ENCODE data around the gene MAGOH.
A peak's percentile ranks its signal among the peaks of the same experiment; 100 is the strongest.

The MAGOH gene

DNA sequence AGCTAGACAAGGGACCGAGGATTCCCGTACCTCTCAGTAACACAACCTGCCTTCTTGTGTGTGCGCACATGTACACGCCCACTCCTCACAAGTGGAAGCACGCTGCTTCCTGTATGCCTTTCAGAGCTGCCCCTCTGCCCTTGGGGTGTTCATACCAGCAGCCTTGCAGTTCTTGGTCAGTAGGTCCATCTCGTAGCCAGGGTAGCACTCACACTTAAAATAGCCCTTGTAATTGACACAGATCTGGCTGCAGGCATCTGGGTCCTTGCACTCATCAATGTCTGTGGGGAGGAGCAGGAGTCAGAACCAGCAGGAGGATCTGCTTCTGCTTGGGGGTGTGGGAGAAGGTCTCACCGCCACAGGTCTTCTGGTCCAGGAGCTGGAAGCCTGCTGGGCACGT, 32.6 kb upstream of the MAGOH start:
- DNase-seq (ENCODE audit: low read depth, low spot score) = no peak

DNA sequence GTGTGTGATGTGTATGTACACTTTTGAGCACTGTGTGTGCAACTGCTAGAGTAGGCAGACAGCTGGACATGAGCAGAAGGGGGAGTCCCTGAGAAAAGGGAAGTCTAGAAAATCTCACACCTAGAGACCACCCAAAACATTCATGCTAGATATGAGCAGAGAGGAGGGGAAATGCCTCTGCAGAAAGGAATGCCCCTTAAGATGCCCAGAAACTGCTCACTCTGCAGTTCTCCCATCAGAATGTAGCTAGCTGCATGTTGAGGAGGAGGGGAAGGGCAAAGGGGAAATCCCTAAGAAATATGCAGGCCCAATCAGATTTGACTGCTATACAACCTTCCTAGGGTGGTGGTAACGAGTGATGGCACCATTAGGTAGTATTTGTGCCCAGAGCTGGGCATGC, 31.8 kb upstream of the MAGOH start:
- DNase-seq (ENCODE audit: low read depth, low spot score) = no peak

DNA sequence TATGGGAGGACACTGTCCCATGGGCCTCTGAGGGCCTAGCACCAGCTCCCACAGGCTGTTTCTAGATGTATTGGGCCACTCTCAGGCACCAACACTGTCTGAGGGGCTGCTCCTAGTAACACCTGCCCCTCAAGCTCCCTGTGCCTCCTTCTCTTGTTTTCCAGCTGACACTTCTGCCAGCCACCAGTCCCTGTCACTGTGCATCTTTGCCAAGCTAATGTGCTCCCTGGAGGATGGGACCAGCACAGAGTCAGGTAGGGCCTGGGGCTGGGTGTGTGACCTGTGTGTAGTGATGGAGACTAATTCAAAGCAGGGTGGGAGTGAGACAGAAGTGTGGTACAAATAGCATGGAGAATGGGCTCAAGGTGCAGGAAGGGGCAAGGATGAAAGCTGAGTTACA, 29.4 kb upstream of the MAGOH start:
- no peak for DNase-seq (ENCODE audit: low read depth, low spot score)

DNA sequence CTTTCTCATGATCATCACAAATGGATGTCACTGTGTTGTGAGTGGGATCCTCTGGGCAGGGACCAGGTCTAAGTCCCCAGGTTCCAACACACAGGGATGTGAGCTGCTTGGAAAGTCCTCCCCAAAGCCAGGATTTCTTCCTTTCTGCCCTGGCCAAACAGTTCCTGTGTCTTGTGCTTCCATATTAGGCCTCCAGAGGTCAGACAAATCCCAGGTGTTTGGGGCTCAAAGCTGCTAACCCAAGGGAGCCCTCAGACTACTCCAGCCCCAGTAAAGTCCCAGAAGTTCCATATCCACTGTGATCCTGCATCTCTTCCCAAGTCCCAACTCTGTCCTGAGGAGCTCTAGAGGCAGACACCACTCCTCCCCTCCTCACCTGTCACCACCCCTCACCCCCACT, 27.7 kb upstream of the MAGOH start:
- DNase-seq (ENCODE audit: low read depth, low spot score) = peak; percentile 27

DNA sequence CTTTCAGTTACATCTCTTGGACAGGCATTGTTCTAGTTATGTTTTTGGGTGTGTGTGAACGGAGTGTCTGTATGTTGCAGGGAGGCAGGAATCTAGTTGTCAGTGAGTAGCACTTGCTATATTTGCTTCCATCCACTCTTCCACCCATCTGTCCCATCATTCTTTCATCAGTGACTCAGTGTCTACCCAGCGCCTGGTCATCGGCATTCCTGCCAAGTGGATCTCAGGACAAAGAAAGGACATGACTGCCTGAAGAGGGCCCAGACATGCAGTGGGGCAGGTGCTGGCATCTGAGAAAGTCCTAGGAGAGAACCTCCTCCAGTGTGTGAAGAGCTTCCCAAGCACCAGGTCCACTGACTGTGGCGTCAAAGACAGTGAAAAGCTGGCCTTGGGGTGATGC, 27.3 kb upstream of the MAGOH start:
- no peak for DNase-seq (ENCODE audit: low read depth, low spot score)

DNA sequence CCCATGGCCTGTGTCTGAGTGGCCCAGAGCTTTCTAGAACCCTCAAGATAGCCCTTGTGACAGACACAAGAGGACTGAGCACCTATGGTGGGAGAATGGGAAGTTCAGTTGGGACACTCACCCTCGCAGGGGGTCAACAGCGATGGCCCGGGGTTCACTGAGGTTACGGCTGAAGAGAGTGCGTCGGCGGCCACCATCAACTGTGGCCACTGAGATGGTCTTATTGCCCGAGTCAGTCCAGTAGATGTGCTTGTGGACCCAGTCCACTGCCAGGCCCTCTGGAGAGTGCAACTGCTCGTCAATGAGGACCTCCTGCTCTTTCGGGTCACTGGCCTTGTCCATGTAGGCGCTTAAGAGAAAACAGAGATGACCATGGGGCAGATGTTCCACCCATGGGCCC, 25.7 kb upstream of the MAGOH start:
- no peak for DNase-seq (ENCODE audit: low read depth, low spot score)

DNA sequence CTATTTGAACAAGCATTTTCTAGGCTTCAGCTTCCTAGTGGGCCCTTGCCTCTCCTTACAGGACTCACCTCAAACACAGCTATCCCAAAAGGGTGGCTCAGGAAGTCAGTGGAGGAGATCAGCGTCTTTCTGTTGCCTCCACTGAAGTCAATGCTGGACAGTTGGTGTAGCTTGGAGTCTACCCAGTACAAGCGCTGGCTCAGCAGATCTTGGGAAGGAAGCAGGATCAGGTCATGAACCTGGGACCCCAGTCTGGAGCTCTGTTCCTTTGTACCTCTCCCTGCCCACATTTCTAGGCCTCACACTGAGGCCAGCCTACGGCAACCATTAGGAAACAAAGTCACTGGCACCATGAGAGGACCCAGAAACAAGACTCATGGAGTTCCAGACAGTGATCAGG, 23.7 kb upstream of the MAGOH start:
- DNase-seq (ENCODE audit: low read depth, low spot score) = no peak

DNA sequence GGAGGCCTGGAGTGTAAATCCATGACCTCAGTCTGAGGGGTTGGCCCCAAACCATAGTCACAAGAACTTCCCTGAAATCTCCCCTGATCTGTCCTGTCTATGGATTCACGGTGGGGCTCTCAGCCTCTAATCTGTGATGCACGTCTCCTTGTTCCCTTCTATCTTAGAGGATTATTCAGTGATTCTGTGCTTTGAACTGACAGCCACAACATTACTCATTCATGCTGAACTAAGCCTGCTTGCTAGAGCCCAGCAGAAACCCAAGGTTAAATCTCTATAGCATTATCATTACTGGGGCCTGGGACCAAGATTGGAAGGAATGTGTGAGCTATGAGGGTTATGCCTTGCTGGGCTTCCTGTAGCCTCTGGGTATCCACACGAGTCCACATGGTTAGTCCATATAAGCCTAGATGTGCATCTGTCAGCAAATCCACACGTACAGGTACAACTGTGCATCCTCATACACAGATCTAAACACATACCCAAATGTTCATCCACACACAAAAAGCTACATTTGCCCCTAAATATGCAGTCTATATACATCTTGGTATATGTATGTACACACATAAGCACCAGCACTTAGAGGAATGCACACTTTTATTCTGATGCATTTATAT, 22.4 kb upstream of the MAGOH start:
- DNase-seq (ENCODE audit: low read depth, low spot score) = no peak

DNA sequence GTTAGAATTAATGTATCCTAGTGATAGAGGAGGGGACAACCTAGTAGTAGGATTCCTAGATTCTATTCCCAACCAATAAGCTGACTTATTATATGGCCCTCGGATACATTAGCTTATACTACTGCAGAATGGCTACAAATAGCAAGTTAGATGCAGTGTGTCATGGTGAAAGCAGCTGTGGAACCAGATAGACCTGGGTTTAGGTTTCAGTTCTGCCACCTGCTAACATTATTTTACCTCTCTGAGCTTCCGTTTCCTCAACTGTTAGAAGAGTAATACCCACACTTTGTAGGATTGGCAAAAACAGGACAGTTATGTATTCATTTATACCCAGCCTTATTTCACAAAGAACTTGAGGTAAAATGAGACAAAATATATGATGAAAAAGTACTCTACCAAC, 21.6 kb upstream of the MAGOH start:
- no peak for DNase-seq (ENCODE audit: low read depth, low spot score)

DNA sequence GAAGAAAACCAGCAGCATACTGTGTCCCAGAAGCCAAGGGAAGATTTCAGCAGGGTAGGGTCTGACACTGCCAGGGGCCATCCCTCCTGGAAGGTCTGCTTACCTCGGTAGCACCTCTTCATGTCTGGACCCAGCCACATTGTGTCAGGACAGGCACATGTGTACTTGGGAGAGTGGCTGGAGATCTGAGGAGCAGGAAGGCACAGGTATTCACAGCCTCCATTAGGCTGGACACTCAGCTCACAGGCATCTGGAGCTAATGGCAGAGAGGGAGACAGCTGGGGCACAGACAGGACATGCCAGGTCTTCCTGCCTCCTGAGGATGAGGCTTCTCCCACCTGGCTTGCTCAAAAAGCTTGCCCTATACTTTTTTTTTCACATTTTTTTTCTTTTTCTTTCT, 19.9 kb upstream of the MAGOH start:
- DNase-seq (ENCODE audit: low read depth, low spot score) = no peak

DNA sequence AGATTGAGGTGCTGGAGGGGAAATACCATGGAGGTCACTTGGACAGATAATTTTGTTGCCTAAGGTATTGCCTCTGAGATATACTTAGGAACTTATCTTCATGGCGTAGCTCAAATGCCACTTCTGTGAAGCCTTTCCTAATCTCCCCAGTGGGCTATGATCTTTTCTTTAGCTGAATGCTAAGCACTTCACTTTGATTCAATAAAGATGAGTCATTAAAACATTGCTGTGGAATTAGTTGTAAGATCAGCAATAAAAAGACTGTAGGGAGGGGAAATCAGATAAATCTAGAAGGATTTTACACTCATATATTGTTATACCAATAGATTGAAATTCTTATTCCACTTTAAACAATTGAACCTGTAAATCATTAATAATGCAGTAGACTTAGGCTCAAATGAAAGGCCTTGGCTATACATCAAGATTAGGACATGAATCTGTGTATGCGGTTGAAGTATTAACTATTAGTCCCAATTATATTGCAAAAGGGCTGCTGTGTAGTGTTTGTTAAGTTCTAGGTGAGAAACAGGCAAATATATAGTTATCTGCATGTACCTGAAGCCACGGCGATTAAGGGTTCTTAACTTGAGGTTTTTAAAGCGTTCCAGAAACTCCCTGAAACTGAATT, 19.2 kb upstream of the MAGOH start:
- no peak for DNase-seq (ENCODE audit: low read depth, low spot score)

DNA sequence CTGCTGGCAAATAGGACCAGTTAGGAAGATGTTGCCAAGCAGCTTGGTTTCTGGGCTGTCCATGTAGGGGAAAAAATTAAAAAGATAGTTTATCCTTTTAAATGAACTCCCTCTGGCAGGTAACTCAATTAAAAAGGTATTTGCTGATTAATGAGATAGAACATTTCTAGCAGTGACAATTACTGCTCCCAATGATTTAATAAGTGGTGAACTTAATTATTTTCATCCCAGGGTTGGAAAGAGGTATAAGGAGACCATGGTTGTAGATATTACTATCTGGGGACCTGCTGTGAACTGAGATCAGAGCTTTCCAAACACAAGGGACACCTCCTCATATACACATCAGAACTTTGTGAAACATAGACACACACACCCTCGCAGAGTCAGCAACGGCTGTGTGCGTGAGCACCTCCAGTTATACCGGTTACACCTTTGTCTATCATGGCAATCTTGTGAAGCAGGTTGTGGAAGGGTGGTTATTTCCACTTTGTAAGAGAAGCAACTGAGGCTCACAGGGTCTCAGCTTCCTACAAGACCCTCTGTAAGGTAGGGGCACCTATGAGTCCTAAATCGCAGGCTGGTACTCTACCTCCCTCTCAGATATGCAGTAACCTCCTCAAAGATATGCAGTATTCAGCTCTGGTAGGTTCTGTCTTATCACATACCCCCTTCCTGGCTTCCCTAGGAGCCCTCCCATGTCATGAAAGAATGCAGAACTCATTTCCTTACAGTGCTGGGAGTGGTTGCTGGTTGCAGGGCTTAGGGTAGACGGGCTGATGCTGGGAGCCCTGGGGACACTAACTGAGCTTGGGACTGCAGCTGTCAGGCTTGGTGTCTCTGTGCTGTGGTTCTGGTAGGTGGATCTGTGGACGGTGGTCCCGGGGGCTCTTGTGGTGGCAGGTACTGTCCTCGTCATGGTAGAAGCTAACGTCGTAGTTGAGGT, 18.5 kb upstream of the MAGOH start:
- DNase-seq (ENCODE audit: low read depth, low spot score) = no peak

DNA sequence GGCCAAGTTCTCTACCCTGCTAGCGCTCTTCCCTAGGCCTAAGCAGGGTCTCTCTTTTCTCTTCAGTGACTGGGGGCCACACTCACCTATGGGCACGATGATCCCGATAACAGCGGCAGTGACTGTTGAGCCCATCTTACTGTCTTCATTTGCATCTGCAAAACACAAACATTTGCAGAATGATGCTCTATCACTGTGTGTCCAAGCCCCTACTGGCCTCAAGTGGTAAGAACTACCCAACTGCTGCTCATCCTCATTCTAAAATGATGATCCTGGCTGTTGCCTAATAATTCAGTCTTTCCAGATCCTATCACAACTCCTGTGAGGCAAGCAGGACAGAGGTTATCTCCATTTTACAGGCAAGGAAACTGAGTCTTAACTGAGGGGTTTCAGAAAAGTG, 16.7 kb upstream of the MAGOH start:
- DNase-seq (ENCODE audit: low read depth, low spot score) = no peak

DNA sequence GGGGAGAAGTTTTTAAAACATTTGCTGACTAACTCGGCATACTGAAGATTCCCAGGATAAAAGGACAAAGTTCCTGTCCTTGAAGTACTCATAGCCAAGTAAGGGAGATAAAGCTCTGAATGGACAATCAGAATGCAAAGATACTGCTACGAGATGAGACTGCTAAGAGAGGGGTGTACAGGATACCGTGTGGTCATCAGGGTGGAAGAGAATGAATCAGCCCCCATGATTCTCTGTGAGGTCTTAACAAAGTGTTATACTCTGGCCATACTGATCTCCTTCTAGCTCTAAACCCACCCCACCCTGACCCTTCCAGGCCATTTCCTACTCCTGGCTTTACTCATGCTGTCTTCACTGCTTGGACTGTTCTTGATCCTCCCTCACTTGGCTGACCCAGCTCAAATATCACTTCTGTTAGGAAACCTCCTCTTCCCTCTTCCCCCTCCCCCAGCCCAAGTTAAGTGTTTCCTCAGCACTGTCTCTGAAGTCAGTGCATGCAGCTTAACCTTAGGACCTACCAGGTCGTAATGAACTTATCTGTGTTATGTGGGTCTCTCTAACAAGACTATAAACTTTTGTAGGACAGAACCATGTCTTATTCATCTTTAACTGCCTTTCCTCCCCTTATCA, 15.8 kb upstream of the MAGOH start:
- DNase-seq (ENCODE audit: low read depth, low spot score) = no peak

DNA sequence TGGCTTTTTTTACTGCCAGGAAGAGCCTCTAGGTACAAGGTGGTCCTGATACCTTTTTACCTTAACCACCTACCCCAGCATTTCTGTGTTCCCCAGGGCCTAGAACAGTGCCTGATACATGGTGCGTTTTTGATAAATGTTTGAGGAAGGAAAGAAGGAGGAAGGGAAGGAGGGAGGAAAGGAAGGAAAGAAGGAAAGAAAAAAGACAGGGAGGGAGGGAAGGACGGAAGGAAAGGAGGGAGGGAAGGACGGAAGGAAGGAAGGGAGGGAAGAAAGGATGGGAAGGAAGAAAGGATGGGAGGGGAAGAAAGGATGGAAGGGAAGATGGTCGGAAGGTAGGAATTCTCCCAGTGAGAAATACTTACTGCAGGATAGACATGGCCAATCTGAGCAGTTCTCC, 12.0 kb upstream of the MAGOH start:
- no peak for DNase-seq (ENCODE audit: low read depth, low spot score)

DNA sequence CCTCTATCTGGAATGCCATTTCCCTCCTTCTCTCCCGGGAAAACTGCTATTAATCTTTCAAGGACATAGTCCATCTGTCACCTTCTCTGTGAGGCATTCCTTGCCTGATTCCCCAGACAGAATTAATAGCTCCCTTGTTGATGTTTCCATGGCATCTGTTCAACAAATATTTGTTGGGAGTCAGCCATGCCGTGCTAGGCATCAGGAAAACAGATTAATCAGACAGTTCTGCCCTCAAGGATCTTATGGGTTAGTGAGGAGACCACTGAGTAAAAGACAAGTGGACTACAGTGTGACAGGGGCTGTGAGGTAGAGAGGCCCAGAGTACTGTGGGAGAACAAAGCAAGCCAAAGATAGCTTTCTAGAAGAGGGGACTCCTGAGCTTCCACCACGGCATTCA, 11.4 kb upstream of the MAGOH start:
- no peak for DNase-seq (ENCODE audit: low read depth, low spot score)

DNA sequence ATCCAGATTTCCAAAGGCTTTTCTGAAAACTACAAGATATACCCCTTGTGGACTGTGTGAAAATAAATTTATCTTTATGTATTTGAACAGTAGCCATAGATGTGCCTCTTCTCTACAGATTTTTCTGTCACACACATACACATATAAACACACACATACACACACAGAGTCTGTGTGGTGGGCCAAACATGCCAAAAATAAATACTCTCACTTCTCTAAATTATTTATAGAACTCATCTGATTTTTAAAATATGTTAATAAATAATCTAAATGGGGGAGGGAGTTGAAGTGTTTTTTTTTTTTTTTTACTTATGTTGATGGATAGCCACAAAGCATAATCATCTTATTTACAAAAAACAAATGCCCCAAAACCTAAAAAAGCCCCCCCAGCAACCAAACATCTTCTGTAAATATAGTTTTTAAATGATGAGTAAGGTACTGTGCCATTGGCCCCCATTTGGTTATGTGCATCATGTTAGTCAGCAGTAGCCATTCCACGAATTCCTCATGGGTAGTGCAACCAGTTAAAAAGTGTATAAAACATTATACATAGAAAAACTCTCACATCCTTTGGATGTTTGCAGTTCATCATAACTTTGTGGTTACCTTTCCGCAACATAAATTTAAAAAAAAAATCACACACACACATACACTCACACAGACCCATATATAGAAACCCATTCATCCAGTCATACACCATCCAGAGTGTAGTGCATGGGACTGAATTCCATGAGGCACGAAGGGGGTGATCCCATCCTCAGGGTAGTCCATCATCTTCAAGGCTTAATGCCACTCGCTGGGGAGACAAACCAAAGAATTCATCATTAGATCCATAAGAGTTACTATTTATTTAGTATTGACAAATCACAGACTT, 8.2 kb upstream of the MAGOH start:
- peak; percentile 66 for DNase-seq (ENCODE audit: low read depth, low spot score)

DNA sequence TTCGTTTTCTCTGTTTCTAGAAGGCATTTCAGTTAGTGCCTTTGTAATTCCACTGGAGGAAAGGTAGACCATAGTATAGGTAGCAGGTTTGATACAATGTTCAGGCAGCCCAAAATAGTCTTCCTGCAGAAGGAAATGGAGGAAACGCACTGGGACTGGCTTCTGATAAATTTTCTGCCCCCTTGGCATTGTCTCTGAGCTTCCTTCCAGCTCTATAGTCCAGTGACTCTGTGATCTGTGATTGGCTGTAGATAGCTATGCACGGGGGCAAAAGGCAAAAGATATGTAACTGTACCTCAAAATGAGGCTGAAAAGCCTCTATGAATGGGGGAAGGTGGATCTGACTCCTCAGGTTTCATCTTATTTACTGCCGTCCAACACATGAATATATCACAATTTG, 5.8 kb upstream of the MAGOH start:
- DNase-seq (ENCODE audit: low read depth, low spot score) = no peak

DNA sequence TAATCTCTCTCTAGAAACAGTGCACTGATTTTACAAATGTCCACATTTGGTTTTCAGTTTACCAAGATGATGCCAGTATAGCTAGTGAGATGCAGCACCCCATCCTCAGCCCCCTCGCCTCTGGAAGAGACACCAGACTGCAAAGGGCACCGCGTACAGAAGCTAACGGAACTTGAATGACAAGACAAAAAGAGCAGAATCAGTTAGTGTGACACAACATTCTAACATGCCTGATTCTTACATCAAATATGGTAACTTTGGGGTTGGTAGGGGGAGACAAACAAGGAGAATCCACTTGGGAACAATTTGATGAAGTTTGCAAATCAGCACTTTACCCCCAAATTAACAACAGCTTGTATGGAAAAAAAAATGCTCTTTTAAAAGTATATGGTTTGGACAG, 4.1 kb upstream of the MAGOH start:
- no peak for DNase-seq (ENCODE audit: low read depth, low spot score)

DNA sequence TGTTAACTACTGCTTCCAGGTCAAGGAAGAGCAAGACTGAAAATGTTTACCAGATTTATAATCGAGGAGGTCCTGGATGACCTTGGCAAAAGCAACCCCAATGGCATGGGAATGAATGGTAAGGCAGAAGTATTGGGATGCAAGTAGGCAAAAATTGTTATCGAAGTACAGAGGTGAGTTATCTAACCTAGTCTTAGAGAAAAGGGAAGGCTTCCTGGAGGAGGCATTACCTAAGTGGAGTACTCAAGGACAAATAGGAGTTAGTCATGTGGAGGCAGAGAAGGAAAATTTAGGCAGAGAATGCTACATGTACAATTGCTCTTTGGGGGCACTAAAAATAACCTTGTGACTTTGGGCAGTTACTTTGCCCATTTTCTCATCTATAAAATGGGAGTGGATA, 3.5 kb upstream of the MAGOH start:
- DNase-seq (ENCODE audit: low read depth, low spot score) = no peak

DNA sequence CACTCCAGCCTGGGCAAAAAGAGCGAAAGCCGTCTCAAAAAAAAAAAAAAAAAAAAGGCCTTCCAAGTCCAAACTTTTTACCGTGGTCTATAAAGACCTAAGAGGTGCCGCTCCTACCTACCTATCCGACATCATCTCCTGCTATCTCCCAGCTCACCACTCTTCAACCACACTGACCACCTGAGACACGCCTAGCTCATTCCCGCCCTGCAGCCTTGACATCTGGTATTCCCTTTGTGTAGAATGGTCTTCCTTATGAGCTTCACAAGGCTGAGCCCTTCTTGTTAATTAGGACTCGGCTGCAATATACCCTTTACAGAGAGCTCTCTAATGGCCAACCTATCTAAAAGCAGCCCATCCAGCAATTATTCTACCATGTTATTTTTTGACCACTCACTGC, 680 bp downstream of the MAGOH start:
- no peak for DNase-seq (ENCODE audit: low read depth, low spot score)

DNA sequence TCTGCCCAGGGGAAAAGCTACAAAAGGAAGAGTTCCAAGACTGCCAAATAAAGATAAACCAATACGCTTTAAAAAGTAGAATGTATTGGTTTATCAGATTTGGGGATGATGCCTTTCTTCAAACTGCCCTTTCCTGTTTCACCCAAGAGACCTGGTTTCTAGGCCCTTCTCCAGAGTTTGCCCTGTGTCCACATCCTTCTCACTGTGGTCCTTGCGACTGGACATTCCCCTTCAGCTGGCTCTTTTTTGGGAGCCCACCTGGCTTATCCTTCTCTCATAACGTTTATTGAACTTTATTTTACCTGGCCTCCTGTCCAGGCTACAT, 17.4 kb downstream of the MAGOH start:
- DNase-seq (ENCODE audit: low read depth, low spot score) = no peak

Measured in astrocyte of the hippocampus (primary cell).